ENCODE measurements around the gene WIPF2.
A peak's percentile ranks its signal among the peaks of the same experiment; 100 is the strongest.

Gene WIPF2

GRCh38 chr17:40326832-40327199, 107.7 kb downstream of the WIPF2 start:
- peaks cover 3% of the 10 kb centered on the region for H3K27me3 Mint-ChIP-seq
- H3K4me3 Mint-ChIP-seq, result peak overlapping the region; percentile 75
- no peaks in the 10 kb centered on the region for H3K9me3 Mint-ChIP-seq
- peaks cover 13% of the 10 kb centered on the region for H3K36me3 Mint-ChIP-seq (ENCODE audit: low read depth)
- H3K27ac Mint-ChIP-seq, result peak overlapping the region; percentile 89
- H3K4me1 Mint-ChIP-seq (ENCODE audit: low read depth), result peaks cover 98% of the 10 kb centered on the region

- Mint-ChIP-seq H3K9me3 (no peaks in the 10 kb centered on the region), H3K4me3 (no peak overlapping the region), H3K27ac (no peak overlapping the region), H3K4me1 (ENCODE audit: low read depth) (peaks cover 97% of the 10 kb centered on the region), H3K36me3 (ENCODE audit: low read depth) (peaks cover 14% of the 10 kb centered on the region), H3K27me3 (peaks cover 3% of the 10 kb centered on the region)
Measured at GRCh38 chr17:40327244-40327729, 108.2 kb downstream of the WIPF2 start.

GRCh38 chr17:40327735-40328385, 108.8 kb downstream of the WIPF2 start:
- peaks cover 19% of the 10 kb centered on the region for H3K36me3 Mint-ChIP-seq (ENCODE audit: low read depth)
- peaks cover 97% of the 10 kb centered on the region for H3K4me1 Mint-ChIP-seq (ENCODE audit: low read depth)
- H3K27ac Mint-ChIP-seq, result no peak overlapping the region
- no peak overlapping the region for H3K4me3 Mint-ChIP-seq
- H3K9me3 Mint-ChIP-seq, result no peaks in the 10 kb centered on the region
- H3K27me3 Mint-ChIP-seq, result peaks cover 1% of the 10 kb centered on the region

GRCh38 chr17:40328386-40328766, 109.3 kb downstream of the WIPF2 start:
- Mint-ChIP-seq H3K4me3 (no peak overlapping the region), H3K36me3 (ENCODE audit: low read depth) (peaks cover 24% of the 10 kb centered on the region), H3K27me3 (no peaks in the 10 kb centered on the region), H3K9me3 (no peaks in the 10 kb centered on the region), H3K27ac (no peak overlapping the region), H3K4me1 (ENCODE audit: low read depth) (peaks cover 97% of the 10 kb centered on the region)

GRCh38 chr17:40329839-40330794, 111.0 kb downstream of the WIPF2 start:
- Mint-ChIP-seq H3K9me3 (no peaks in the 10 kb centered on the region), H3K4me3 (peak overlapping the region; percentile 52), H3K27me3 (no peaks in the 10 kb centered on the region), H3K4me1 (ENCODE audit: low read depth) (peaks cover 96% of the 10 kb centered on the region), H3K27ac (peak overlapping the region; percentile 67), H3K36me3 (ENCODE audit: low read depth) (peaks cover 27% of the 10 kb centered on the region)

- Mint-ChIP-seq H3K36me3 (ENCODE audit: low read depth) (peaks cover 27% of the 10 kb centered on the region), H3K27ac (peak overlapping the region; percentile 67), H3K4me3 (no peak overlapping the region), H3K27me3 (no peaks in the 10 kb centered on the region), H3K9me3 (no peaks in the 10 kb centered on the region), H3K4me1 (ENCODE audit: low read depth) (peaks cover 90% of the 10 kb centered on the region)
Measured at GRCh38 chr17:40330850-40331470, 111.9 kb downstream of the WIPF2 start.

- H3K9me3 Mint-ChIP-seq, result no peaks in the 10 kb centered on the region
- H3K27ac Mint-ChIP-seq, result peak overlapping the region; percentile 17
- peaks cover 27% of the 10 kb centered on the region for H3K36me3 Mint-ChIP-seq (ENCODE audit: low read depth)
- no peaks in the 10 kb centered on the region for H3K27me3 Mint-ChIP-seq
- H3K4me3 Mint-ChIP-seq, result no peak overlapping the region
- H3K4me1 Mint-ChIP-seq (ENCODE audit: low read depth), result peaks cover 87% of the 10 kb centered on the region
Measured at GRCh38 chr17:40331743-40332641, 112.9 kb downstream of the WIPF2 start.
